ENCODE data around the gene OR2D3.

GRCh38 chr11:6876914-6877313 lies 43.9 kb upstream of the OR2D3 start:
- TF ChIP-seq CTCF (conservative IDR thresholded peaks at IDR 0.05): no peak
- TF ChIP-seq ZFX (IDR thresholded peaks at IDR 0.05): no peak

Measured in C4-2B (cell line).